ENCODE results near the gene TRAF2. TPM values are rescaled to one million over a fixed set of nuclear protein-coding genes. Genes with fewer than 3 reads are reported as not detected.

TRAF2 gene
- total RNA-seq, 4 donors from 2014 or later = 8.6 to 16.1 (median 10.5) TPM

- 20% methylated on average over 8 of the region's 15 CpGs for WGBS
- Histone ChIP-seq H3K36me3 (peaks cover 24% of the 10 kb centered on the region), H3K4me3 (peak overlapping the region; percentile 23), H3K4me1 (peaks cover 53% of the 10 kb centered on the region), H3K27me3 (no peaks in the 10 kb centered on the region), H3K27ac (peak overlapping the region; percentile 88), H3K9me3 (no peaks in the 10 kb centered on the region)
- peak in 1 of 2 donors; percentile 79 for DNase-seq (ENCODE audit: low spot score in 2 of 2)
- TF ChIP-seq POLR2A (IDR thresholded peaks at IDR 0.05) (no peak), EP300 (IDR thresholded peaks at IDR 0.05) (no peak), POLR2AphosphoS5 (IDR thresholded peaks at IDR 0.05) (peak in 1 of 3 donors; percentile 23), CTCF (IDR thresholded peaks at IDR 0.05) (no peak)
Observed at GRCh38 chr9:136902259-136902821, 16.0 kb downstream of the TRAF2 start.

DNA sequence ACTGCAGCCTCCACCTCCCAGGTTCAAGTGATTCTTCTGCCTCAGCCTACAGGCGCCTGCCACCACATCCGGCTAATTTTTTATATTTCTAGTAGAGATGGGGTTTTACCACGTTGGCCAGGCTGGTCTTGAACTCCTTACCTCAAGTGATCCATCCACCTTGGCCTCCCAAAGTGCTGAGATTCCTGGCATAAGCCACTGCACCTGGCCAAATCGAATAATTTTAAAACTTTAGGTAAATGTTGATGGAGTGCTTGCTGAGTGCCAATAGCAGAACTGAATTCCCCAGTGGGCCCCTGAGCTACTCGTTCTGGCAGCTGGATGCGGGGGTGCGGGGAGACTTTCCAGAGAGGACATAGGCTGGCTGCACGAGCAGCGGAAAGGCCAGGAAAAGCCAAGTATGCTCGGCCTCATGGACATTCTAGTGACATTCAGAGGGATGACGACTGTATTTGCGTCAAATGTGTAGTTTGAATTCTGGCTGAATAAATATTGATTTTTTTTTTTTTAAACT lies 16.8 kb downstream of the TRAF2 start:
- H3K36me3 ChIP-seq = peaks cover 32% of the 10 kb centered on the region
- 58% methylated on average over 12 of the region's 12 CpGs for WGBS
- H3K27ac ChIP-seq = peak overlapping the region; percentile 88
- H3K9me3 ChIP-seq = no peaks in the 10 kb centered on the region
- TF ChIP-seq CTCF (IDR thresholded peaks at IDR 0.05) (no peak), POLR2AphosphoS5 (IDR thresholded peaks at IDR 0.05) (no peak), POLR2A (IDR thresholded peaks at IDR 0.05) (no peak), EP300 (IDR thresholded peaks at IDR 0.05) (no peak)
- no peak for DNase-seq (ENCODE audit: low spot score in 2 of 2)
- H3K27me3 ChIP-seq = no peaks in the 10 kb centered on the region
- peaks cover 47% of the 10 kb centered on the region for H3K4me1 ChIP-seq
- H3K4me3 ChIP-seq = no peak overlapping the region

- H3K27me3 ChIP-seq = no peaks in the 10 kb centered on the region
- TF ChIP-seq CTCF (IDR thresholded peaks at IDR 0.05) (no peak), POLR2AphosphoS5 (IDR thresholded peaks at IDR 0.05) (no peak), EP300 (IDR thresholded peaks at IDR 0.05) (no peak), POLR2A (IDR thresholded peaks at IDR 0.05) (no peak)
- peaks cover 38% of the 10 kb centered on the region for H3K36me3 ChIP-seq
- no peaks in the 10 kb centered on the region for H3K9me3 ChIP-seq
- 73% methylated on average over 4 of the region's 4 CpGs for WGBS
- no peak overlapping the region for H3K27ac ChIP-seq
- peaks cover 25% of the 10 kb centered on the region for H3K4me1 ChIP-seq
- no peak for DNase-seq (ENCODE audit: low spot score in 2 of 2)
- no peak overlapping the region for H3K4me3 ChIP-seq
Observed at GRCh38 chr9:136906266-136906665, 19.9 kb downstream of the TRAF2 start.

DNA sequence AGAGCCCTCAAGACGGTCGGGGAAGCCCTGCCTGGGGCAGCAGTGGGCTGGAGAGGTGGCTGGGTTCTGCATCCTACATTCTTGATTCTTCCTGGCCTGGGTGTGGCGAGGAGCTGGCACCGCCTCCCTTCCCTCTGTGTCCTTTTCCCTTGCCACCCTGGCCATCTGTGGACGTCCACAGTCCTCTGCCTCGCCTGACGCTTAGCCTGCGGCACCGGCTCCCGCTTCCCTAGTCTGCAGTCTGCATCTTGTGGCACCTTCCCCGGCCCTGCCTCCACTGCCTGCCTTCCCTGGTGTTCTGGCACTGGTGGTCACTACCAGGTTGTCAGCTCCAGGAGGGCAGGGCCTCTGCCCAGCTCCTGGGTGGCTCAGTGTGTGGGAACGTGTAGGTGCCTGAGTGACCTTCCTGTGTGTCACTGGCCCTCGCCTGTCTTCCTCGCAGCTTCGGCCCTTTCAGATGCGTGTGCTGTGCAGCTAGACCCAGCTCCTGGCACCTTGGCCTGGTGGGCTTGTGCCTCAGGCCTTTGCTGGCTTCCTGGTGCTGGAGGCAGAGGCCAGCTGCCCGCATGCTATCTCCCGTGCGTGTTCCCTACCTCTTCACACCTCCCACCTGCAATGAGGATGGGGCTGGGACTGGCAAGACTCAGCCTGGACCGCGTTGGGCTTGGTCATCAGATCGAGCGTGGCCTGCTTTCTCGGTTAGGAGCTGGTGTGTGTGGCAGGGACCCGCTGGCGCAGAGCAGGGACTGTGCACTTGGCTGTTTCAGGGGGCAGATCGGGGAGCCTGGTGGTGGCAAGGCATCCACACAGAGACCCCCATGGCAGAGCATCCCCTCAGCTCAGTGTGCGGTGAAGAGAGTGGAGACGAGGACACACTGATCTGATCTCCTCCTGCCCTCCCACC lies 20.9 kb downstream of the TRAF2 start:
- 88% methylated on average over 18 of the region's 29 CpGs for WGBS
- H3K4me1 ChIP-seq = peaks cover 15% of the 10 kb centered on the region
- H3K27me3 ChIP-seq = no peaks in the 10 kb centered on the region
- peaks cover 39% of the 10 kb centered on the region for H3K36me3 ChIP-seq
- no peak overlapping the region for H3K27ac ChIP-seq
- TF ChIP-seq POLR2AphosphoS5 (IDR thresholded peaks at IDR 0.05) (no peak), EP300 (IDR thresholded peaks at IDR 0.05) (no peak), CTCF (IDR thresholded peaks at IDR 0.05) (no peak), POLR2A (IDR thresholded peaks at IDR 0.05) (no peak)
- no peaks in the 10 kb centered on the region for H3K9me3 ChIP-seq
- no peak for DNase-seq (ENCODE audit: low spot score in 2 of 2)
- H3K4me3 ChIP-seq = no peak overlapping the region
